HG03064 (cell line): ENCODE results near the gene CADM1.

Experiments used
- ATAC-seq: cut with Tn5 transposase; IDR thresholded peaks from one replicate; pipeline ENCODE4 v1.9.1; 2021; ENCODE audit warnings: low read depth; ENCODE audit not compliant: unreplicated experiment

The CADM1 gene

GRCh38 chr11:115504276-115505158 lies at the start of gene CADM1:
TSS of gene CADM1 (minus strand) at chr11:115504415.
- peak; percentile 54 for ATAC-seq

GRCh38 chr11:115552773-115553438 lies 48.7 kb upstream of the CADM1 start:
- ATAC-seq: no peak

- ATAC-seq: no peak
Observed at GRCh38 chr11:115552151-115552772, 48.0 kb upstream of the CADM1 start.

GRCh38 chr11:115550291-115551059 lies 46.3 kb upstream of the CADM1 start:
- ATAC-seq: no peak

GRCh38 chr11:115548878-115549528 lies 44.8 kb upstream of the CADM1 start:
- ATAC-seq: no peak

GRCh38 chr11:115545581-115546210 lies 41.5 kb upstream of the CADM1 start:
- no peak for ATAC-seq

GRCh38 chr11:115544422-115544948 lies 40.3 kb upstream of the CADM1 start:
- no peak for ATAC-seq

- no peak for ATAC-seq
Observed at GRCh38 chr11:115541518-115541917, 37.3 kb upstream of the CADM1 start.

- no peak for ATAC-seq
Observed at GRCh38 chr11:115539844-115540243, 35.6 kb upstream of the CADM1 start.

- no peak for ATAC-seq
Observed at GRCh38 chr11:115535781-115536180, 31.6 kb upstream of the CADM1 start.

GRCh38 chr11:115530752-115531151 lies 26.5 kb upstream of the CADM1 start:
- no peak for ATAC-seq

- ATAC-seq: no peak
Observed at GRCh38 chr11:115528225-115528624, 24.0 kb upstream of the CADM1 start.

GRCh38 chr11:115527534-115528125 lies 23.4 kb upstream of the CADM1 start:
- ATAC-seq: no peak

GRCh38 chr11:115525531-115526006 lies 21.4 kb upstream of the CADM1 start:
- no peak for ATAC-seq

GRCh38 chr11:115524572-115524971 lies 20.4 kb upstream of the CADM1 start:
- no peak for ATAC-seq

GRCh38 chr11:115523727-115524399 lies 19.6 kb upstream of the CADM1 start:
- ATAC-seq: no peak

- ATAC-seq: no peak
Observed at GRCh38 chr11:115522302-115522701, 18.1 kb upstream of the CADM1 start.

GRCh38 chr11:115521825-115522224 lies 17.6 kb upstream of the CADM1 start:
- ATAC-seq: no peak
